Activated naive CD8-positive, alpha-beta T cell treated with anti-CD3 and anti-CD28 coated beads for 36 hours (primary cell): ENCODE measurements around the gene USH1G. TPM values are rescaled to one million over a fixed set of nuclear protein-coding genes. Genes with fewer than 3 reads are reported as not detected.

ENCODE experiments used
- DNase-seq: peaks from one replicate; pipeline ENCODE4 v3.0.0; 2021
- H3K27ac Mint-ChIP-seq: one replicate; pipeline ENCODE4 v1.8.0; 2022; ENCODE audit warnings: mild to moderate bottlenecking, moderate library complexity, mixed read lengths
- H3K27me3 Mint-ChIP-seq: one replicate; pipeline ENCODE4 v1.8.0; 2022; ENCODE audit warnings: mild to moderate bottlenecking, mixed read lengths
- H3K36me3 Mint-ChIP-seq: one replicate; pipeline ENCODE4 v1.8.0; 2021; ENCODE audit warnings: mild to moderate bottlenecking, mixed read lengths
- H3K4me1 Mint-ChIP-seq: one replicate; pipeline ENCODE4 v1.8.0; 2021; ENCODE audit warnings: mixed read lengths
- H3K4me3 Mint-ChIP-seq: one replicate; pipeline ENCODE4 v1.8.0; 2022; ENCODE audit warnings: mild to moderate bottlenecking, moderate library complexity, mixed read lengths
- H3K9me3 Mint-ChIP-seq: one replicate; pipeline ENCODE4 v1.8.0; 2022; ENCODE audit warnings: mixed read lengths
- total RNA-seq, 2 experiments: library from RNA; stranded (reverse); gene quantifications; one replicate each; pipeline ENCODE4 v1.2.3, GENCODE V29; 2021

Gene USH1G
- total RNA-seq, 2 experiments from 2014 or later: not detected

DNA sequence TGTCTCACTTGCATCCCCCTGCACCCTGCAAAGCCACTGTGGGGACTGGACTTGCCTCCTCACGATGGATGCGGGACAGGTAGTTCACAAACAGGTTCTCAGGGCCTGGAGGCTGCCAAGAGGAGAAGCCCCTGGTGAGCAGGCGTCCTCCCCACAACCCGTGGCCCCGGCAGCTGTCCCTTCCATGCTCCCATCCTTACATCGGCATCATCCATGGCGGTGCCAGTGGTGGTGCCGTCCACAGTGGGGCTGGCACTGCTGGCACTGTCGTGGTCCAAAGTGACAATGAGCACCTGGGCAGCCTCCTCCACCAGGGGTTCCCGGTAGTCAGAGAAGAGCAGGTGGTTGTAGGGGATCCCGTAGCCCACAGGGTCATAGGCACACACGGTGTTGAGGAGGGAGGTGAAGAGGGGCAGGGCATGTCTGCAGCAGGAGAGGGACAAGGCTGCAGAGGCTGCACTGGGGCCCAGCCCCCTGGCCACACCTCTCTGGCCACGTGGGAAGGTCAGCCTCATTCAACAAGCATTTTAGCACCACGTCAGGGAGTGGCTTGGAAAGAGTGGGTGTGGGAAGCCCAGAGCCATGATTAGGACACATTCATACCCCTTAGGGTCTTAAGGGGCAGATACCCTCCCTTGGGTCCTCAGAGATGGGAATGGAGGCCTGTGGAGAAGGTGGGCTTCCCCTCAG lies 36.9 kb upstream of the USH1G start:
- no peak overlapping the region for H3K27ac Mint-ChIP-seq
- DNase-seq: no peak
- H3K4me1 Mint-ChIP-seq: peaks cover 7% of the 10 kb centered on the region
- no peaks in the 10 kb centered on the region for H3K36me3 Mint-ChIP-seq
- H3K4me3 Mint-ChIP-seq: no peak overlapping the region
- no peaks in the 10 kb centered on the region for H3K27me3 Mint-ChIP-seq
- H3K9me3 Mint-ChIP-seq: no peaks in the 10 kb centered on the region

DNA sequence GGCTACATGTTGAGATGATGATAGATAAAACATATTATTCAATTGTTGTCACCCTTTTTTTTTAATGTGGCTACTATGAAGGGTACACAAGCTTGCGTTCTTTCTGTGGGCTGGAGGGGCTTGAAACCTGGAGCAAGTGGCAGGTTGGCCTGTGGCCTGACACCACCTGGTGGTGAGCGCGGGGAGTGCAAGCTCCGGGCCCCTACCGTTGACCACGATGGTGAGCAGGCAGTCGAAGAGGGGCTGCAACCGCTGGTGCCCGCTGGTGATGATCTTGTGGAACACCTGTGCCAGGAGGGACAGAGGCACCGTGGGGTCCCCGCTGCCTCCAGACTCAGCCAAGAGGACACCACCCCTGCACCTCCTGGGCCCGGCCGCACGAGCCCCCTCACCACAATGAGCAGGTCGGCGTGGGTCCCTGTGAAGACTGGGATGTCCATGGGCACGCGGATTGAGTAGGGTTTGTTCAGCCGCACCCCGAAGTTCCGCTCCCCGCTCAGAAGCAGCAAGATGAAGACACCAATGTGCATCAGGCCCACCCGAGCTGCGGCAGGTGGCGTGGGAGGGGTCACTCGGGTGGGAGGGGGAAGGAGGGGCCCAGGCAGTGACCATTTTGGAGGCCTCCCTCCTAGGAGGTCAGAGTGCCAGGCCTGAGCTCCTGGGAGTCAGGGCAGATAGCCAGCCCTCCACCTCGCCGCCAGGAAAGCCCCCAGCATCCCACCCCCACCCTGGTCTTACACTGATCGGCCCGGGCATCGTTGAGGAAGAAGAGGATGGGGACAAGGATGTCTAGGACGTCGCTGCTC lies 35.1 kb upstream of the USH1G start:
- peaks cover 7% of the 10 kb centered on the region for H3K4me1 Mint-ChIP-seq
- no peaks in the 10 kb centered on the region for H3K36me3 Mint-ChIP-seq
- H3K9me3 Mint-ChIP-seq: no peaks in the 10 kb centered on the region
- H3K27ac Mint-ChIP-seq: no peak overlapping the region
- no peaks in the 10 kb centered on the region for H3K27me3 Mint-ChIP-seq
- peak; percentile 78 for DNase-seq
- H3K4me3 Mint-ChIP-seq: no peak overlapping the region

DNA sequence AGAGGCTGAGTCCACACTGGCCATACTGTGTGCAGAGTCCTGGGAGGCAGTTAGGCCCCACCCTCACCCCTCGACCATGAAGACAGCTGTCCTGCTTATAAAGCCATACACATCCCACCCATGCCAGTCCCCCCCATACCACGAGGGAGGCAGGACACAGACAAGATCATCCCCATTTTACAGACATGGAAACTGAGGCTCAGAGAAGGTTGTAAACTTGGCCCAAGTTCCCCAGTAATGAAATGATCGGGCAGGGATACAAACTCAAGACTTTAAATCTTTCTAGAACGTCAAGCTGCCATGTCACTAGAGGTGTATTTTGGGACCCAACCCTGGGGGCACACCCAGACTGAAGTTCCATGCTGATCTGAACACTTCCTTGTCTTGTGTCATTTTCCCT lies 33.0 kb upstream of the USH1G start:
- no peak overlapping the region for H3K27ac Mint-ChIP-seq
- no peaks in the 10 kb centered on the region for H3K36me3 Mint-ChIP-seq
- peaks cover 4% of the 10 kb centered on the region for H3K4me1 Mint-ChIP-seq
- no peaks in the 10 kb centered on the region for H3K27me3 Mint-ChIP-seq
- no peak for DNase-seq
- H3K9me3 Mint-ChIP-seq: no peaks in the 10 kb centered on the region
- no peak overlapping the region for H3K4me3 Mint-ChIP-seq

DNA sequence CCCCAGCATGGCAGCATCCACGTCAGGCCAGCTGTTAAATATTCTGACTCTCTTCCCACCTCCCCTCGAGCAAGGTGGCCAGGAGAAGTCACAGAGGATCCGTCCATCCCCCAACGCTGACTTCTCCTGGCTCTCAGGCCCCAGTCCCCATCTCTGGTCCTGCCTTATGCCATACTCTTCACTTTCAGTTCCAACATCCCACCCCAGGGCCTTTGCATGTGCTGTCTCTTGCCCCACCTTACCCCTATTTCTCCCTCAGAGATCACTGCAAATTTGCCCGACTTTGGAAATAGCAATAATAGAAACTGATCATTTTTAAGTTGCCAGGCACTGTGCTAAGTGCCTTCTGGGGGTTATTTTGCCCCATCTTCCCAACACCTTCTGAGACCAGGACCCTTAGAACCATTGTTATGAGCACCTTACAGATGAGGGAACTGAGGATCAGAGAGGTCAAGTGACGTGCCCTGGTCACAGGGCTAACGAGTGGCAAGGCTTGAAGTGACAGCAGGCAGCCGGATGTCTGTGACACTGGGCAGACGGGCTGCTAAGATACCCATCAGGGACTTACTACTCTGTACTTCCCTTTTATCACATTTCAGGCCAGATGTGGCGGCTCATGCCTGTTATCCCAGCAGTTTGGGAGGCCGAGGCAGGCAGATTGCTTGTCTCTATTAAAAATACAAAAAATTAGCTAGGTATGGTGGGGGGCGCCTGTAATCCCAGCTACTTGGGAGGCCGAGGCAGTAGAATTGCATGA lies 31.8 kb upstream of the USH1G start:
- Mint-ChIP-seq H3K9me3 (no peaks in the 10 kb centered on the region), H3K27me3 (no peaks in the 10 kb centered on the region), H3K4me3 (no peak overlapping the region), H3K4me1 (no peaks in the 10 kb centered on the region), H3K36me3 (no peaks in the 10 kb centered on the region), H3K27ac (peak overlapping the region; percentile 42)
- DNase-seq: no peak

DNA sequence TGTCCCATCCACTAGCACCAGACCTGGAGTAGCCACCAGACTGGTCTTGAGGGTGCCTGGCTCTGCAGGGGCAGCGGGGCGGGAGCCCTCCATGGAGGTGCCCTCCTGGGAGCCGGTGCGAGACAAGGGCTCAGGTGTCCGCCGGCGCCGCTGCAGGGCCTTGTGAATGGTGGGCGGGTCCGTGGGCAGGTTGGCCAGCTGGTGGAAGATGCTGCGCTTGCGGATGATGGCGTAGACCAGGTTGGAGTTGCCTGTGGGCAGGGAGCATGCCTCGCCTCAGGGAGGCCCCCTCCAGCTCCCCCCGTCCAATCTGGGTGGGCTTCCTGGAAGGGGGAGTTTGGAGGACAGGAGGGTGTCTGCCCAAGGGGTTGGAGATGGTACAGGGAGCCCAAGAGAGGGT lies 31.1 kb upstream of the USH1G start:
- H3K4me1 Mint-ChIP-seq: no peaks in the 10 kb centered on the region
- H3K4me3 Mint-ChIP-seq: no peak overlapping the region
- H3K27me3 Mint-ChIP-seq: no peaks in the 10 kb centered on the region
- no peaks in the 10 kb centered on the region for H3K36me3 Mint-ChIP-seq
- no peak overlapping the region for H3K27ac Mint-ChIP-seq
- no peak for DNase-seq
- no peaks in the 10 kb centered on the region for H3K9me3 Mint-ChIP-seq

DNA sequence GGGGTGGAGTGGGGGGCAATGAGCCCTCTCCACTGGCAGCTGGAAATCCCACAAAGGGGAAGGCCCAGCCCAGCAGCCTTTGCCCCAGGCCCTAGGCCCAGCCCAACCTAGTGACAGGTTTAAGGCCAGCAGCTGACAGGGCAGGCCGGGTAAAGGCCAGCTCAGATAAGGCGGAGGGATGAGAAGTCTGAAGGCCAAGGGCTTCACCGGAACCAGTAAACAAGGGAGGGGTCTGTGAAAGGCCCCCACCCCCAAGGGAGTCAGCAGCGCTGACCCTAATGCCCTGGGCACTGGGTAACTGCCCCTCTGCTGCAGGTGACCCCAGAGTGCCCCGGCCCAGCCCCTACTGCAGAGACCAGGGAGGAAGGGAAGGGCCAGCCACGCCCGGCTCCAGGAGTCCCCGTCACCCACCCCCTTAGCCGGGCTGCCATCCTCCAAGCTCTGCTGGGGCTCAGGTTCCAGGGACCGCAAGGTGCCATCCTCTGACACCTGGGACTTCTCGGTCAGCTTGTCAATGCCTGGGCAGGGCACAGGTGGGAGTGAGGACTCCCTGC lies 30.2 kb upstream of the USH1G start:
- Mint-ChIP-seq H3K4me3 (no peak overlapping the region), H3K9me3 (no peaks in the 10 kb centered on the region), H3K27me3 (no peaks in the 10 kb centered on the region), H3K4me1 (no peaks in the 10 kb centered on the region), H3K36me3 (no peaks in the 10 kb centered on the region), H3K27ac (no peak overlapping the region)
- DNase-seq: no peak

- H3K4me3 Mint-ChIP-seq: no peak overlapping the region
- no peaks in the 10 kb centered on the region for H3K36me3 Mint-ChIP-seq
- H3K4me1 Mint-ChIP-seq: no peaks in the 10 kb centered on the region
- H3K27me3 Mint-ChIP-seq: no peaks in the 10 kb centered on the region
- no peak overlapping the region for H3K27ac Mint-ChIP-seq
- no peaks in the 10 kb centered on the region for H3K9me3 Mint-ChIP-seq
- no peak for DNase-seq
Measured at GRCh38 chr17:74952431-74953133, 29.5 kb upstream of the USH1G start.

GRCh38 chr17:74951680-74952421 lies 28.8 kb upstream of the USH1G start:
- Mint-ChIP-seq H3K36me3 (no peaks in the 10 kb centered on the region), H3K4me3 (no peak overlapping the region), H3K9me3 (no peaks in the 10 kb centered on the region), H3K27ac (no peak overlapping the region), H3K4me1 (no peaks in the 10 kb centered on the region), H3K27me3 (no peaks in the 10 kb centered on the region)
- no peak for DNase-seq

DNA sequence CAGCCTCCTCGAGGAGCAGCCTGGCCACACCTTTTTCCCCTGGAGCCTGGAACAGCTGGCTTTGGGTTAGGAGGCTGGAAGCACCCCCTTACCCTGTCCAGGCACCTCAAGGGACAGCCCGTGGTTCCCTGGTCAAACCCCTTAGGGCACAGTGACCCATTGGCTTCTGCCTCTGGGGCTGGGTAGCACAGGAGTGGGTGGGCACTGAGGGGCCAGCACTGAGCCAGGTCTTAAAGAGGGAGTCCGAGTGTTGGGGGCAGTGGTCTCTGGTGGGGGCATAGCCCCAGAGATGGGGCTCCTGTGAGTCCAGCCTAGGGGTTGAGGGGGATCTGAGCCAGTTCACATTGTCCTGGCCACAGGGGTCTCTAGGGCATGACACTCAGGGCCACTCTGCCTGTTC lies 28.0 kb upstream of the USH1G start:
- Mint-ChIP-seq H3K36me3 (no peaks in the 10 kb centered on the region), H3K4me1 (no peaks in the 10 kb centered on the region), H3K27ac (no peak overlapping the region), H3K4me3 (no peak overlapping the region), H3K9me3 (no peaks in the 10 kb centered on the region), H3K27me3 (no peaks in the 10 kb centered on the region)
- no peak for DNase-seq

DNA sequence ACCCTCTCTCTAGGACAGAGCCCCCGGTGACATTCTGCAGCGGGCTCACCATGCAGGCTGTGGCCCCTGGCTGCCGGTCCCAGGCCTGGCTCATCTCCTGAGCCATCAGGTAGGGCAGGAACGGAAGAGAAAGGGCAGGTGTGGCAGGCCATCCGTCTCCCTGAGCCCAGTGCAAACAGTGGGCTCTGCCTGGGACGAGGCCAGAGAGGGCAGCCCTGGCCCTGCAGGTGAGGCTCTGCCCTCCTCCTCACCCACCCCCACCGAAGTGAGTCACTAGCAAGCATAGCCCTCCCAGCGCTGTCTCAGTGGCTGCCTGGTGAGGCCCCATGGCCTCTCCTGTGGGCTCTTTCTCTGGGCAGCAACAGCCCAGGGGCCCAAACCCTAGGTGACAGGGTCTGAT lies 27.2 kb upstream of the USH1G start:
- Mint-ChIP-seq H3K9me3 (no peaks in the 10 kb centered on the region), H3K36me3 (no peaks in the 10 kb centered on the region), H3K27ac (no peak overlapping the region), H3K27me3 (peaks cover 4% of the 10 kb centered on the region), H3K4me1 (peaks cover 5% of the 10 kb centered on the region), H3K4me3 (no peak overlapping the region)
- no peak for DNase-seq

- Mint-ChIP-seq H3K27ac (no peak overlapping the region), H3K9me3 (no peaks in the 10 kb centered on the region), H3K4me1 (peaks cover 5% of the 10 kb centered on the region)
Measured at GRCh38 chr17:74949455-74950115, 26.5 kb upstream of the USH1G start.

GRCh38 chr17:74947041-74947754 lies 24.1 kb upstream of the USH1G start:
- Mint-ChIP-seq H3K9me3 (no peaks in the 10 kb centered on the region), H3K36me3 (no peaks in the 10 kb centered on the region), H3K27ac (no peak overlapping the region), H3K4me1 (peaks cover 5% of the 10 kb centered on the region), H3K4me3 (no peak overlapping the region), H3K27me3 (peaks cover 6% of the 10 kb centered on the region)
- no peak for DNase-seq

More at GRCh38 chr17:74949455-74950115, 26.5 kb upstream of the USH1G start:
- Mint-ChIP-seq H3K27me3 (peaks cover 6% of the 10 kb centered on the region), H3K36me3 (no peaks in the 10 kb centered on the region), H3K4me3 (no peak overlapping the region)
- DNase-seq: no peak

DNA sequence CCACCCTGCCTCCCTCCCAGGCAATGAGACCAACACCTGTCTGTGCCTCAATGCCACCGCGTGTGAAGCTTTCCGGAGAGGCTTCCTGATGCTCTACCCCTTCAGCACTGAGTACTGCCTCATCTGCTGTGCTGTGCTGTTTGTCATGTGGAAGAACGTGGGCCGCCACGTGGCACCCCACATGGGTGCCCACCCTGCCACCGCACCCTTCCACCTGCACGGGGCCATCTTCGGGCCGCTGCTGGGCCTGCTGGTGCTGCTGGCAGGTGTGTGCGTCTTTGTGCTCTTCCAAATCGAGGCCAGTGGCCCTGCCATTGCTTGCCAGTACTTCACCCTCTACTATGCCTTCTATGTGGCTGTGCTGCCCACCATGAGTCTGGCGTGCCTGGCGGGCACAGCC lies 23.6 kb upstream of the USH1G start:
- H3K9me3 Mint-ChIP-seq: no peaks in the 10 kb centered on the region
- no peaks in the 10 kb centered on the region for H3K36me3 Mint-ChIP-seq
- peaks cover 12% of the 10 kb centered on the region for H3K27me3 Mint-ChIP-seq
- no peak overlapping the region for H3K27ac Mint-ChIP-seq
- DNase-seq: no peak
- H3K4me3 Mint-ChIP-seq: no peak overlapping the region
- peaks cover 5% of the 10 kb centered on the region for H3K4me1 Mint-ChIP-seq
